Smooth muscle cell (in vitro differentiated cells): Measurements from ENCODE around the gene SLCO2A1. TPM values are rescaled to one million over a fixed set of nuclear protein-coding genes. Genes with fewer than 3 reads are reported as not detected.

Experiments used
- DNase-seq: peaks from one replicate; lab custom pipeline; 2025; ENCODE audit not compliant: unreplicated experiment; lab: John Stamatoyannopoulos, UW
- H2AFZ ChIP-seq: fragments of 200-600 bp; sonication (generic); 2 replicates; pipeline ENCODE4 v1.6.0; 2016; ENCODE audit warnings: antibody characterized with exemption, low read depth, mild to moderate bottlenecking
- H3F3A ChIP-seq: fragments of 200-600 bp; sonication (generic); 2 replicates; pipeline ENCODE4 v1.6.0; 2017; ENCODE audit warnings: antibody characterized with exemption, low read depth
- H3K27ac ChIP-seq: fragments of 200-600 bp; sonication (generic); 2 replicates; pipeline ENCODE4 v1.5.1; 2016; ENCODE audit warnings: low read depth, mild to moderate bottlenecking
- H3K27me3 ChIP-seq: fragments of 200-600 bp; sonication (generic); 2 replicates; pipeline ENCODE4 v1.6.1; 2016; ENCODE audit warnings: low read depth, mild to moderate bottlenecking
- H3K36me3 ChIP-seq: fragments of 200-600 bp; sonication (generic); 2 replicates; pipeline ENCODE4 v1.5.1; 2016; ENCODE audit warnings: low read depth
- H3K4me1 ChIP-seq: fragments of 200-600 bp; sonication (generic); 2 replicates; pipeline ENCODE4 v1.5.1; 2016; ENCODE audit warnings: low read depth
- H3K4me2 ChIP-seq: fragments of 200-600 bp; sonication (generic); 2 replicates; pipeline ENCODE4 v1.6.0; 2016; ENCODE audit warnings: mild to moderate bottlenecking
- H3K4me3 ChIP-seq: fragments of 200-600 bp; sonication (generic); 2 replicates; pipeline ENCODE4 v1.5.1; 2016; ENCODE audit warnings: mild to moderate bottlenecking
- H3K79me2 ChIP-seq: fragments of 200-600 bp; sonication (generic); 2 replicates; pipeline ENCODE4 v1.6.0; 2016; ENCODE audit warnings: low read depth, mild to moderate bottlenecking
- H3K9ac ChIP-seq: fragments of 200-600 bp; sonication (generic); 2 replicates; pipeline ENCODE4 v1.6.0; 2016; ENCODE audit warnings: low read depth
- H3K9me3 ChIP-seq: fragments of 200-600 bp; sonication (generic); replicated peaks from 2 replicates; pipeline ENCODE4 v1.5.1; 2016; ENCODE audit warnings: low read depth
- H4K20me1 ChIP-seq: fragments of 200-600 bp; sonication (generic); 2 replicates; pipeline ENCODE4 v1.6.0; 2016; ENCODE audit warnings: low read depth
- CTCF ChIP-seq: fragments of 200-600 bp; sonication (generic); IDR thresholded peaks from 2 replicates; pipeline ENCODE4 v1.5.1; 2017; ENCODE audit warnings: borderline replicate concordance, mild to moderate bottlenecking, antibody characterized with exemption; ENCODE audit not compliant: insufficient read depth, poor library complexity, severe bottlenecking
- WGBS: methylation state at CpG from one replicate; pipeline ENCODE4 v1.1.7; 2016; ENCODE audit warnings: low lambda C conversion rate; 5-methylcytosine and 5-hydroxymethylcytosine counted together
- polyA plus RNA-seq: library from polyadenylated mRNA; unstranded; fragments of >200 nt; fragmentation: Nextera tagmentation; extraction: Ambion mirVana; gene quantifications from 2 replicates; pipeline ENCODE4 v1.2.1, GENCODE V29; 2016
- total RNA-seq: library from RNA; depleted of rRNA; stranded (reverse); fragments of >200 nt; gene quantifications from 2 replicates; pipeline ENCODE4 v1.2.3, GENCODE V29; 2014

Gene SLCO2A1
- total and polyA plus RNA-seq, 2 experiments from 2014 or later = 7.7 to 14.2 TPM

GRCh38 chr3:133996251-133996661 is 33.5 kb downstream of the SLCO2A1 start:
- no peak overlapping the region for H3K4me2 ChIP-seq
- no peaks in the 10 kb centered on the region for H3K9me3 ChIP-seq
- H3K9ac ChIP-seq = no peak overlapping the region
- no peaks in the 10 kb centered on the region for H3F3A ChIP-seq
- no peaks in the 10 kb centered on the region for H3K79me2 ChIP-seq
- peaks cover 11% of the 10 kb centered on the region for H3K4me1 ChIP-seq
- WGBS = 62% methylated on average over 12 of the region's 12 CpGs
- H3K4me3 ChIP-seq = no peak overlapping the region
- peaks cover 3% of the 10 kb centered on the region for H3K27me3 ChIP-seq
- H4K20me1 ChIP-seq = no peaks in the 10 kb centered on the region
- no peak for TF ChIP-seq CTCF
- DNase-seq = no peak
- H3K27ac ChIP-seq = no peak overlapping the region
- H2AFZ ChIP-seq = no peak overlapping the region
- no peaks in the 10 kb centered on the region for H3K36me3 ChIP-seq

- Histone ChIP-seq H3K79me2 (no peaks in the 10 kb centered on the region), H3K4me2 (no peak overlapping the region), H3K27ac (no peak overlapping the region), H3K4me1 (peaks cover 11% of the 10 kb centered on the region), H3K9me3 (no peaks in the 10 kb centered on the region), H3K4me3 (no peak overlapping the region), H3K9ac (no peak overlapping the region), H4K20me1 (no peaks in the 10 kb centered on the region), H3F3A (no peaks in the 10 kb centered on the region), H3K36me3 (no peaks in the 10 kb centered on the region), H3K27me3 (peaks cover 3% of the 10 kb centered on the region), H2AFZ (no peak overlapping the region)
- TF ChIP-seq CTCF = no peak
- 96% methylated on average over 2 of the region's 2 CpGs for WGBS
- DNase-seq = no peak
Measured at GRCh38 chr3:133995264-133995663, 34.5 kb downstream of the SLCO2A1 start.

- peaks cover 11% of the 10 kb centered on the region for H3K4me1 ChIP-seq
- no peak overlapping the region for H3K9ac ChIP-seq
- H3K27me3 ChIP-seq = peaks cover 3% of the 10 kb centered on the region
- no peak overlapping the region for H3K4me3 ChIP-seq
- 90% methylated on average over 8 of the region's 8 CpGs for WGBS
- no peak overlapping the region for H2AFZ ChIP-seq
- H3K27ac ChIP-seq = no peak overlapping the region
- no peak for DNase-seq
- H4K20me1 ChIP-seq = no peaks in the 10 kb centered on the region
- H3K4me2 ChIP-seq = no peak overlapping the region
- no peaks in the 10 kb centered on the region for H3K9me3 ChIP-seq
- H3K36me3 ChIP-seq = no peaks in the 10 kb centered on the region
- H3F3A ChIP-seq = no peaks in the 10 kb centered on the region
- no peaks in the 10 kb centered on the region for H3K79me2 ChIP-seq
- no peak for TF ChIP-seq CTCF
Measured at GRCh38 chr3:133994166-133994890, 35.4 kb downstream of the SLCO2A1 start.
